Stomach smooth muscle (tissue), 2 donors: ENCODE data around the gene RCAN1.
A peak's percentile ranks its signal among the peaks of the same experiment; 100 is the strongest.

ENCODE experiments used
- H3K27ac ChIP-seq: one replicate; pipeline ENCODE4 v1.7.0; 2013; ENCODE audit warnings: mild to moderate bottlenecking, low read length, inconsistent platforms
- H3K27me3 ChIP-seq, 2 donors: one replicate each; pipeline ENCODE4 v1.7.0; 2013; ENCODE audit warnings: low read length in 2 of 2; ENCODE audit not compliant: insufficient read depth in 2 of 2, control insufficient read depth in 1 of 2
- H3K36me3 ChIP-seq, 2 donors: one replicate each; pipeline ENCODE4 v1.7.0; 2013; ENCODE audit warnings: low read length in 2 of 2; ENCODE audit not compliant: control insufficient read depth in 2 of 2, insufficient read depth in 2 of 2
- H3K4me1 ChIP-seq: one replicate; pipeline ENCODE4 v1.7.0; 2013; ENCODE audit warnings: low read length; ENCODE audit not compliant: control insufficient read depth, insufficient read depth
- H3K4me3 ChIP-seq, 2 donors: one replicate each; pipeline ENCODE4 v1.7.0; 2013; ENCODE audit warnings: low read length in 2 of 2
- H3K9ac ChIP-seq, 2 donors: one replicate each; pipeline ENCODE4 v1.7.0; 2013; ENCODE audit warnings: low read length in 2 of 2, mild to moderate bottlenecking in 1 of 2
- H3K9me3 ChIP-seq, 2 donors: one replicate each; pipeline ENCODE4 v1.7.0; 2013; ENCODE audit warnings: low read length in 2 of 2; ENCODE audit not compliant: control insufficient read depth in 2 of 2
- donor health status: healthy.
- donor health status: Pancreatic carcinoma.

Gene RCAN1

GRCh38 chr21:34597406-34597805 is 17.5 kb downstream of the RCAN1 start:
- H3K4me1 ChIP-seq: peaks cover 35% of the 10 kb centered on the region
- no peaks in the 10 kb centered on the region for H3K9me3 ChIP-seq
- H3K9ac ChIP-seq: no peak overlapping the region
- no peak overlapping the region for H3K4me3 ChIP-seq
- no peaks in the 10 kb centered on the region for H3K27me3 ChIP-seq
- H3K36me3 ChIP-seq: no peaks in the 10 kb centered on the region
- no peak overlapping the region for H3K27ac ChIP-seq

- Histone ChIP-seq H3K27ac (no peak overlapping the region), H3K27me3 (no peaks in the 10 kb centered on the region), H3K9ac (no peak overlapping the region), H3K36me3 (no peaks in the 10 kb centered on the region), H3K4me3 (no peak overlapping the region), H3K4me1 (peaks cover 42% of the 10 kb centered on the region), H3K9me3 (no peaks in the 10 kb centered on the region)
Observed at GRCh38 chr21:34596561-34597271, 18.2 kb downstream of the RCAN1 start.

- Histone ChIP-seq H3K9me3 (no peaks in the 10 kb centered on the region), H3K27ac (no peak overlapping the region), H3K9ac (peak overlapping the region in 1 of 2 donors; percentile 29), H3K4me3 (peak overlapping the region in 1 of 2 donors; percentile 44), H3K4me1 (peaks cover 42% of the 10 kb centered on the region), H3K36me3 (no peaks in the 10 kb centered on the region), H3K27me3 (no peaks in the 10 kb centered on the region)
Observed at GRCh38 chr21:34595457-34595856, 19.5 kb downstream of the RCAN1 start.

GRCh38 chr21:34594566-34595234 is 20.2 kb downstream of the RCAN1 start:
- H3K27me3 ChIP-seq: no peaks in the 10 kb centered on the region
- no peaks in the 10 kb centered on the region for H3K9me3 ChIP-seq
- H3K4me1 ChIP-seq: peaks cover 42% of the 10 kb centered on the region
- peak overlapping the region in 1 of 2 donors; percentile 21 for H3K9ac ChIP-seq
- H3K36me3 ChIP-seq: no peaks in the 10 kb centered on the region
- H3K4me3 ChIP-seq: no peak overlapping the region
- peak overlapping the region; percentile 18 for H3K27ac ChIP-seq

GRCh38 chr21:34593954-34594531 is 20.9 kb downstream of the RCAN1 start:
- Histone ChIP-seq H3K4me1 (peaks cover 42% of the 10 kb centered on the region), H3K27ac (no peak overlapping the region), H3K27me3 (no peaks in the 10 kb centered on the region), H3K36me3 (no peaks in the 10 kb centered on the region), H3K9me3 (no peaks in the 10 kb centered on the region), H3K9ac (no peak overlapping the region), H3K4me3 (no peak overlapping the region)

- Histone ChIP-seq H3K36me3 (no peaks in the 10 kb centered on the region), H3K4me1 (peaks cover 42% of the 10 kb centered on the region), H3K4me3 (no peak overlapping the region), H3K9ac (no peak overlapping the region), H3K9me3 (no peaks in the 10 kb centered on the region), H3K27ac (no peak overlapping the region), H3K27me3 (no peaks in the 10 kb centered on the region)
Observed at GRCh38 chr21:34593423-34593822, 21.5 kb downstream of the RCAN1 start.

GRCh38 chr21:34592120-34592955 is 22.6 kb downstream of the RCAN1 start:
- Histone ChIP-seq H3K27me3 (no peaks in the 10 kb centered on the region), H3K9ac (no peak overlapping the region), H3K27ac (no peak overlapping the region), H3K4me1 (peaks cover 42% of the 10 kb centered on the region), H3K36me3 (no peaks in the 10 kb centered on the region), H3K4me3 (peak overlapping the region; percentile 37 to 64), H3K9me3 (no peaks in the 10 kb centered on the region)

- Histone ChIP-seq H3K9me3 (no peaks in the 10 kb centered on the region), H3K9ac (no peak overlapping the region), H3K4me1 (peaks cover 37% of the 10 kb centered on the region), H3K4me3 (no peak overlapping the region), H3K27me3 (no peaks in the 10 kb centered on the region), H3K27ac (no peak overlapping the region), H3K36me3 (no peaks in the 10 kb centered on the region)
Observed at GRCh38 chr21:34590520-34590919, 24.4 kb downstream of the RCAN1 start.

- H3K9me3 ChIP-seq: no peaks in the 10 kb centered on the region
- H3K4me1 ChIP-seq: peaks cover 29% of the 10 kb centered on the region
- no peak overlapping the region for H3K4me3 ChIP-seq
- H3K9ac ChIP-seq: no peak overlapping the region
- H3K27me3 ChIP-seq: no peaks in the 10 kb centered on the region
- no peaks in the 10 kb centered on the region for H3K36me3 ChIP-seq
- H3K27ac ChIP-seq: no peak overlapping the region
Observed at GRCh38 chr21:34589511-34590282, 25.2 kb downstream of the RCAN1 start.
